Stomach (tissue), 9 donors: ENCODE data around the gene TPPP. TPM values are rescaled to one million over a fixed set of nuclear protein-coding genes. Genes with fewer than 3 reads are reported as not detected.

ENCODE experiments used
- DNase-seq, 2 donors: peaks; one replicate each; pipeline versions ENCODE4 v3.0.0 to v3.0.0-alpha.2; 2013 to 2019
- H3K27ac ChIP-seq, 5 donors: fragments of 200-600 bp in 4 of 5; sonication (generic) in 4 of 5; one replicate each; pipeline ENCODE4 v1.5.1; 2013 to 2019; ENCODE audit warnings: mild to moderate bottlenecking in 1 of 5, moderate library complexity in 1 of 5
- H3K27me3 ChIP-seq, 3 donors: fragments of 200-600 bp; sonication (generic); one replicate each; pipeline ENCODE4 v1.5.1; 2017 to 2019; ENCODE audit warnings: mixed run types in 1 of 3
- H3K36me3 ChIP-seq, 4 donors: fragments of 200-600 bp; sonication (generic); 1 replicate in 3 of 4; 2 replicates in 1 of 4; pipeline ENCODE4 v1.5.1; 2016 to 2019
- H3K4me1 ChIP-seq, 4 donors: fragments of 200-600 bp; sonication (generic); one replicate each; pipeline ENCODE4 v1.5.1; 2016 to 2019
- H3K4me3 ChIP-seq, 4 donors: fragments of 200-600 bp; sonication (generic) in 3 of 4; one replicate each; pipeline ENCODE4 v1.5.1; 2016 to 2019; ENCODE audit warnings: mild to moderate bottlenecking in 1 of 4
- H3K9me3 ChIP-seq, 4 donors: fragments of 200-600 bp; sonication (generic); one replicate each; pipeline ENCODE4 v1.5.1; 2016 to 2019
- EP300 ChIP-seq: sonication (generic); formaldehyde crosslinking; IDR thresholded peaks from one replicate; pipeline ENCODE4 v1.6.1; 2017; ENCODE audit warnings: antibody characterized with exemption
- POLR2A ChIP-seq, 4 donors: fragments of 450-650 bp; IDR thresholded peaks; one replicate each; pipeline ENCODE4 v1.6.1; 2016; ENCODE audit warnings: antibody characterized with exemption in 4 of 4, control low read depth in 2 of 4, mild to moderate bottlenecking in 1 of 4, moderate library complexity in 1 of 4
- POLR2AphosphoS5 ChIP-seq, 3 donors: sonication (generic); formaldehyde crosslinking; IDR thresholded peaks; one replicate each; pipeline ENCODE4 v1.6.1; 2016; ENCODE audit warnings: antibody characterized with exemption in 3 of 3
- WGBS, 5 donors: extraction: QIAGEN DNeasy Blood & Tissue Kit in 3 of 5; methylation state at CpG; one replicate each; pipeline versions ENCODE4 v1.1.5 to v1.1.7; 2013 to 2018; 5-methylcytosine and 5-hydroxymethylcytosine counted together
- intact Hi-C: fragments of 100-400 bp; cut with DNase I; formaldehyde crosslinking; loops from one replicate; pipeline ENCODE4 v1.15.1; 2023; ENCODE audit warnings: low total_unique reads
- polyA plus RNA-seq, 3 donors: library from polyadenylated mRNA; stranded (reverse); fragments of 200-250 nt; gene quantifications; one replicate each; pipeline ENCODE4 v1.2.3, GENCODE V29; 2013
- total RNA-seq, 5 donors: library from RNA; depleted of rRNA; stranded (reverse); fragments of >200 nt; gene quantifications; one replicate each; pipeline versions ENCODE4 v1.1.0 to v1.2.3, GENCODE V29; 2014 to 2016
- TF ChIP-seq, protein P1 (sequence below), 7 experiments: fragments of 450-650 bp in 4 of 7; fragments of 200-600 bp in 3 of 7; sonication (generic) in 3 of 7; IDR thresholded peaks; one replicate each; pipeline ENCODE4 v1.5.1; 2016 to 2019; ENCODE audit warnings: antibody characterized with exemption in 7 of 7, control low read depth in 2 of 7, mild to moderate bottlenecking in 1 of 7
- donor health status: healthy with polysubstance abuse.
- donor health status: Bipolar disorder and iron deficiency.
- donor health status: healthy.

The TPPP gene
- total and polyA plus RNA-seq, 8 donors, result 1.2 to 11.0 (median 2.7) TPM

- intact Hi-C loops, result no loop called here
- WGBS, 5 donors, result 96 to 99% (median 98%) methylated on average over 9 of the region's 9 CpGs
These were observed 45.4 kb downstream of the TPPP start for GRCh38 chr5:647727-648126.

GRCh38 chr5:647311-647710 is 45.8 kb downstream of the TPPP start:
- H3K36me3 ChIP-seq, result peaks cover 4 to 67% (median 58%) of the 10 kb centered on the region in 4 donors
- TF ChIP-seq POLR2AphosphoS5 (IDR thresholded peaks at IDR 0.05) (no peak), POLR2A (IDR thresholded peaks at IDR 0.05) (no peak), EP300 (no peak)
- TF ChIP-seq, protein P1, sequence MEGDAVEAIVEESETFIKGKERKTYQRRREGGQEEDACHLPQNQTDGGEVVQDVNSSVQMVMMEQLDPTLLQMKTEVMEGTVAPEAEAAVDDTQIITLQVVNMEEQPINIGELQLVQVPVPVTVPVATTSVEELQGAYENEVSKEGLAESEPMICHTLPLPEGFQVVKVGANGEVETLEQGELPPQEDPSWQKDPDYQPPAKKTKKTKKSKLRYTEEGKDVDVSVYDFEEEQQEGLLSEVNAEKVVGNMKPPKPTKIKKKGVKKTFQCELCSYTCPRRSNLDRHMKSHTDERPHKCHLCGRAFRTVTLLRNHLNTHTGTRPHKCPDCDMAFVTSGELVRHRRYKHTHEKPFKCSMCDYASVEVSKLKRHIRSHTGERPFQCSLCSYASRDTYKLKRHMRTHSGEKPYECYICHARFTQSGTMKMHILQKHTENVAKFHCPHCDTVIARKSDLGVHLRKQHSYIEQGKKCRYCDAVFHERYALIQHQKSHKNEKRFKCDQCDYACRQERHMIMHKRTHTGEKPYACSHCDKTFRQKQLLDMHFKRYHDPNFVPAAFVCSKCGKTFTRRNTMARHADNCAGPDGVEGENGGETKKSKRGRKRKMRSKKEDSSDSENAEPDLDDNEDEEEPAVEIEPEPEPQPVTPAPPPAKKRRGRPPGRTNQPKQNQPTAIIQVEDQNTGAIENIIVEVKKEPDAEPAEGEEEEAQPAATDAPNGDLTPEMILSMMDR (IDR thresholded peaks at IDR 0.05), result no peak
- no peak for DNase-seq
- 95 to 100% (median 98%) methylated on average over 4 of the region's 4 CpGs for WGBS, 5 donors
- no peak overlapping the region for H3K27ac ChIP-seq
- no peaks in the 10 kb centered on the region for H3K27me3 ChIP-seq
- no peaks in the 10 kb centered on the region for H3K9me3 ChIP-seq
- intact Hi-C loops, result no loop called here
- H3K4me1 ChIP-seq, result no peaks in the 10 kb centered on the region
- no peak overlapping the region for H3K4me3 ChIP-seq

More at GRCh38 chr5:647727-648126, 45.4 kb downstream of the TPPP start:
- no peak overlapping the region for H3K4me3 ChIP-seq
- TF ChIP-seq POLR2AphosphoS5 (IDR thresholded peaks at IDR 0.05) (no peak), EP300 (no peak), POLR2A (IDR thresholded peaks at IDR 0.05) (no peak)
- TF ChIP-seq, protein P1 (IDR thresholded peaks at IDR 0.05), result no peak
- DNase-seq, result no peak
- H3K36me3 ChIP-seq, result peaks cover 4 to 67% (median 58%) of the 10 kb centered on the region in 4 donors
- no peaks in the 10 kb centered on the region for H3K4me1 ChIP-seq
- H3K27ac ChIP-seq, result no peak overlapping the region
- H3K9me3 ChIP-seq, result no peaks in the 10 kb centered on the region
- H3K27me3 ChIP-seq, result no peaks in the 10 kb centered on the region

DNA sequence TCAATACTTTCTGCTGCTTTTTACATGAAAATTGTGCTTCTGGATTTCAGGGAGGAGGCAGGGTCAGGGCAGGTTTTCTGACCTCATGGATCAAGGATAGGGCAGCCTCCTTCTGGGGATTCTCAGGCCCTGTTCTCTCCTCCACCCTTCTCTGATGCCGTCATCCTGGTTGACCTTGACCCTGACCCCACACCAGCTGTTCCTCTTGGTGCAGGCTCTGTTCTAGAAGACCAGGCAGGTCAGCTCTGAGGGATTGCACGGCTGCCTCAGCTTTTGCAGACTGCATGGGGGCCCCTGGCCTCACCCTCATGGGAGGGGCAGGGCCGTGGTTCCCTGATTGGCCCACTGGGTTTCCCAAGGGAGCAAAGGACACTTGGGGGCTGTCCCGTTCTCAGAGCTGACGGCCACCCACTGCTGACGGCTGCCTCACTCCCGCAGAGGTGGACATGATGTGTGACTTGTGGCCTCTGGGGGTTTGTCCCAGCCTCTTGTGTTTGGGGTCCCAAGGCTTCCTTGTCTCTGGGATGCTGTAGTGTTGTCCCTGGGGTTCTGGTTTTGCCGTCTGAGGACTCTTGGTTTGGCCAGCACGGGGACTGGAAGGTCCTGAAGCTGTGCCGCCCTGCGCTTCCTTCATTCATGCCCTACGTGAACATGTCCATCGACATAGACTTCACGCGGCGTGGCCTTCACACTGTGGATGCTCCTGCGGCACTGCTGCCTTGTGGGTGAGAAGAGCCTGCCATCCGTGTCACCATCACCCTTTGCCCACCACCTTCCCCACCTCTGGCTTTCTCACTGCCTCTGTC is 46.6 kb downstream of the TPPP start:
- DNase-seq, result no peak
- no peak overlapping the region for H3K4me3 ChIP-seq
- H3K9me3 ChIP-seq, result no peaks in the 10 kb centered on the region
- H3K27me3 ChIP-seq, result no peaks in the 10 kb centered on the region
- 92 to 96% (median 94%) methylated on average over 14 to 18 of the region's 18 CpGs for WGBS, 5 donors
- no peaks in the 10 kb centered on the region for H3K4me1 ChIP-seq
- intact Hi-C loops, result no loop called here
- no peak overlapping the region for H3K27ac ChIP-seq
- TF ChIP-seq EP300 (no peak), POLR2AphosphoS5 (IDR thresholded peaks at IDR 0.05) (no peak), POLR2A (IDR thresholded peaks at IDR 0.05) (no peak)
- TF ChIP-seq, protein P1 (IDR thresholded peaks at IDR 0.05), result no peak
- peaks cover 4 to 63% (median 58%) of the 10 kb centered on the region in 4 donors for H3K36me3 ChIP-seq

DNA sequence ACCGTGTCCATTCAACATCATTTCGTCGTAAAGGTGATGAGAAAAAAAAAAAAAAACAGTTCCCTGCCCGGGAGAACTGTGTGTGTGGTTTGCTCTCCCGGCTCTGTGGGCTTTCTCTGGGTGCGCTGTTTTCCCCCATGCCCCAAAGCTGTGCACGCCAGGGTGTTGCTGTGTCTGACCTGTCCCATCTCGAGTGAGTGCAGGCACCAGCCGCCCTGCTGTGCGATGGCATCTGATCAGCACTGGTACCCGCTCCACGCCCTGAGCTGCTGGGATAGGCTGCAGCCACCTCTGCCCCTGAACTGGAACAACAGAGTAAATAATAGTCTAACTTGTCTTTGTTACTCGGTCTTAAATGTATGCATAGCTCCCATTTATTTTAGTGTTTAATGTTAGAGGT is 47.7 kb downstream of the TPPP start:
- Histone ChIP-seq H3K9me3 (no peaks in the 10 kb centered on the region), H3K27ac (no peak overlapping the region), H3K4me3 (no peak overlapping the region), H3K4me1 (no peaks in the 10 kb centered on the region), H3K27me3 (no peaks in the 10 kb centered on the region), H3K36me3 (peaks cover 4 to 71% (median 67%) of the 10 kb centered on the region in 4 donors)
- intact Hi-C loops, result no loop called here
- DNase-seq, result no peak
- TF ChIP-seq POLR2A (IDR thresholded peaks at IDR 0.05) (no peak), EP300 (no peak), POLR2AphosphoS5 (IDR thresholded peaks at IDR 0.05) (no peak)
- TF ChIP-seq, protein P1 (IDR thresholded peaks at IDR 0.05), result no peak
- WGBS, 5 donors, result 86 to 94% (median 92%) methylated on average over 13 of the region's 13 CpGs
